ENCODE measurements around the gene LHFPL2.

LHFPL2 gene

GRCh38 chr5:78518365-78519197, 130.0 kb downstream of the LHFPL2 start:
- TF ChIP-seq TAF1 (IDR thresholded peaks at IDR 0.05; ENCODE audit: borderline replicate concordance, insufficient read depth, low read length) (no peak), SIN3A (IDR thresholded peaks at IDR 0.05; ENCODE audit: borderline replicate concordance, insufficient read depth, low read length) (no peak), FOXP2 (optimal IDR thresholded peaks at IDR 0.05; ENCODE audit: borderline replicate concordance, extremely low read depth, extremely low read length, insufficient read depth) (no peak), POLR2AphosphoS5 (IDR thresholded peaks at IDR 0.05; ENCODE audit: low read depth, low read length) (no peak)
- TF ChIP-seq, protein P1, sequence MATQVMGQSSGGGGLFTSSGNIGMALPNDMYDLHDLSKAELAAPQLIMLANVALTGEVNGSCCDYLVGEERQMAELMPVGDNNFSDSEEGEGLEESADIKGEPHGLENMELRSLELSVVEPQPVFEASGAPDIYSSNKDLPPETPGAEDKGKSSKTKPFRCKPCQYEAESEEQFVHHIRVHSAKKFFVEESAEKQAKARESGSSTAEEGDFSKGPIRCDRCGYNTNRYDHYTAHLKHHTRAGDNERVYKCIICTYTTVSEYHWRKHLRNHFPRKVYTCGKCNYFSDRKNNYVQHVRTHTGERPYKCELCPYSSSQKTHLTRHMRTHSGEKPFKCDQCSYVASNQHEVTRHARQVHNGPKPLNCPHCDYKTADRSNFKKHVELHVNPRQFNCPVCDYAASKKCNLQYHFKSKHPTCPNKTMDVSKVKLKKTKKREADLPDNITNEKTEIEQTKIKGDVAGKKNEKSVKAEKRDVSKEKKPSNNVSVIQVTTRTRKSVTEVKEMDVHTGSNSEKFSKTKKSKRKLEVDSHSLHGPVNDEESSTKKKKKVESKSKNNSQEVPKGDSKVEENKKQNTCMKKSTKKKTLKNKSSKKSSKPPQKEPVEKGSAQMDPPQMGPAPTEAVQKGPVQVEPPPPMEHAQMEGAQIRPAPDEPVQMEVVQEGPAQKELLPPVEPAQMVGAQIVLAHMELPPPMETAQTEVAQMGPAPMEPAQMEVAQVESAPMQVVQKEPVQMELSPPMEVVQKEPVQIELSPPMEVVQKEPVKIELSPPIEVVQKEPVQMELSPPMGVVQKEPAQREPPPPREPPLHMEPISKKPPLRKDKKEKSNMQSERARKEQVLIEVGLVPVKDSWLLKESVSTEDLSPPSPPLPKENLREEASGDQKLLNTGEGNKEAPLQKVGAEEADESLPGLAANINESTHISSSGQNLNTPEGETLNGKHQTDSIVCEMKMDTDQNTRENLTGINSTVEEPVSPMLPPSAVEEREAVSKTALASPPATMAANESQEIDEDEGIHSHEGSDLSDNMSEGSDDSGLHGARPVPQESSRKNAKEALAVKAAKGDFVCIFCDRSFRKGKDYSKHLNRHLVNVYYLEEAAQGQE (IDR thresholded peaks at IDR 0.05; ENCODE audit: insufficient read depth in 1 of 2, low read depth in 2 of 2, low read length in 2 of 2) = no peak

- TF ChIP-seq FOXP2 (optimal IDR thresholded peaks at IDR 0.05; ENCODE audit: borderline replicate concordance, extremely low read depth, extremely low read length, insufficient read depth) = no peak
- TF ChIP-seq, protein P1 (IDR thresholded peaks at IDR 0.05; ENCODE audit: insufficient read depth in 1 of 2, low read depth in 2 of 2, low read length in 2 of 2) = no peak
- no peak for TF ChIP-seq POLR2AphosphoS5 (IDR thresholded peaks at IDR 0.05; ENCODE audit: low read depth, low read length)
- no peak for TF ChIP-seq SIN3A (IDR thresholded peaks at IDR 0.05; ENCODE audit: borderline replicate concordance, insufficient read depth, low read length)
- TF ChIP-seq TAF1 (IDR thresholded peaks at IDR 0.05; ENCODE audit: borderline replicate concordance, insufficient read depth, low read length) = no peak
Observed at GRCh38 chr5:78515670-78516069, 132.9 kb downstream of the LHFPL2 start.

DNA sequence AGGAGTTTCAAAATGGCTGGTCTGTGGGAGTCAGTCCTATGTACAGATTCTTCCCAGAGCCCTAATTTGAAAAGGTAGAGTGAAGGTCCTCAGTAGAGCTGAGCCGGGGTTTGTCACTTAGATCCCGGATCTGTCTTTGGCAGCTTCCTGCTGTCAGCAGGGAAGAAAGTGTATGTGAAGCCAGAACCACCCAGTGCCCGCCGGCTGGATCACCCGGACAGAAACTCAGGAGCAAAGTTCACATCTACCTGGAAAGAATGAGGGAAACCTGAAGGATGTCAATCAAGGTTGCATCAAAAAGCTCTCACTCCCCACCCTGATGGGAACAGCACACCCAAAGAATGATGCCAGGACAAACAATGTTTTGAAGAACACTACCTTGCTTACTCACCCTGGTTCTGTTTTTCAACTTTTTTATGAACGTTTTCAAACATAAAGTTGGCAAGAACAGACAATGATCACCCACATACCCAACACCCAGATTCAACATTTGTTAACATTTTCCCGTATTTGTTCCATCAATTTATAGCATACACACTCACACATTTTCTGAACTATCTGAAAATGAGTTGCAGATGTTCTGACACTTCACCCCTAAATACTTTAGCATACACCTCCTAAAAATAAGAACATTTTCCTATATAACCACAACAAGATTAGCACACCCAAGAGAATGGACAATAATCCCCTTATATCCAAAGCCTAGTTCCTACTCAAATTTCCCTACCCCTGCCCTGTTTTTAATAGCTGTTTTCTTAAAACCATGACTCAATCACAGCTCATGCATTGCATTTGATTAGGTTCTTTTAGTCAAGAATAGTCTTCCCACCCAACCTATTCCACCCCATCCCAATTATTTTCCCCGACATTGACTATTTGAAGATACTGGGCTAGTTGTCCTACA, 133.9 kb downstream of the LHFPL2 start:
- TF ChIP-seq, protein P1 (IDR thresholded peaks at IDR 0.05; ENCODE audit: insufficient read depth in 1 of 2, low read depth in 2 of 2, low read length in 2 of 2) = no peak
- TF ChIP-seq SIN3A (IDR thresholded peaks at IDR 0.05; ENCODE audit: borderline replicate concordance, insufficient read depth, low read length) (no peak), TAF1 (IDR thresholded peaks at IDR 0.05; ENCODE audit: borderline replicate concordance, insufficient read depth, low read length) (no peak), FOXP2 (optimal IDR thresholded peaks at IDR 0.05; ENCODE audit: borderline replicate concordance, extremely low read depth, extremely low read length, insufficient read depth) (no peak), POLR2AphosphoS5 (IDR thresholded peaks at IDR 0.05; ENCODE audit: low read depth, low read length) (no peak)

DNA sequence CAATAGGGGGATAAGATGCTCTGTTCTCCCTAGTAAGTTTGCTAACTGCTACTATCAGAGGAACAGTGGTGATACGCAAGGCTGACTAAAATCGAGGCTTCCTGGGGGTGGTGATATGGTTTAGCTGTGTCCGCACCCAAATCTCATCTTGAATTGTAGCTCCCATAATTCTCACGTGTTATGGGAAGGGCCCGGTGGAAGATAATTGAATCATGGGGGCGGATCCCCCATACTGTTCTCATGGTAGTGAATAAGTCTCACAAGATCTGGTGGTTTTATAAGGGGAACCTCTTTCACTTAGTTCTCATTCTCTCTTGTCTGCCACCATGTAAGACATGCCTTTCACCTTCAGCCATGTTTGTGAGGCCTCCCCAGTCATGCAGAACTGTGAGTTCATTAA, 135.1 kb downstream of the LHFPL2 start:
- TF ChIP-seq FOXP2 (optimal IDR thresholded peaks at IDR 0.05; ENCODE audit: borderline replicate concordance, extremely low read depth, extremely low read length, insufficient read depth) (no peak), POLR2AphosphoS5 (IDR thresholded peaks at IDR 0.05; ENCODE audit: low read depth, low read length) (no peak), SIN3A (IDR thresholded peaks at IDR 0.05; ENCODE audit: borderline replicate concordance, insufficient read depth, low read length) (no peak), TAF1 (IDR thresholded peaks at IDR 0.05; ENCODE audit: borderline replicate concordance, insufficient read depth, low read length) (no peak)
- TF ChIP-seq, protein P1 (IDR thresholded peaks at IDR 0.05; ENCODE audit: insufficient read depth in 1 of 2, low read depth in 2 of 2, low read length in 2 of 2) = no peak

All from PFSK-1 (cell line).